ENCODE results near the gene SHTN1.

DNA sequence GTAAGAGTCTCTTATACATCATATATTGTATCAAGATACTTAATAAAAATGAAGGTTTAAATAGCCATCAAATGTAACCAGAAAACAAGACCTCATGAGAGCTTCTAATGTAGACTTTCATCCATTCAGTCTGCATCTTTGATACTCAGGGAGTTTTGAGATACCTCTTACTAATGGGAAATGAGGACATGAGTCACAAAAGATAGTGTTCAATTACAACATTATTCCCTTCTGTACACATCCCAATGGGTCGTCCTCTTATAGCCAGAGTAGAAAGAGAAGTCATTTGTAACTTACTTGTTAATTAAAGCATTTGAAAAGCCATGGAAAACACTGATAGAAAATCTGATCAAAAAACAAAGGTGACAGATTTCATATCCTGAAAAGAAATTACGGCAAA is 19.4 kb downstream of the SHTN1 start:
- TF ChIP-seq, protein P1, sequence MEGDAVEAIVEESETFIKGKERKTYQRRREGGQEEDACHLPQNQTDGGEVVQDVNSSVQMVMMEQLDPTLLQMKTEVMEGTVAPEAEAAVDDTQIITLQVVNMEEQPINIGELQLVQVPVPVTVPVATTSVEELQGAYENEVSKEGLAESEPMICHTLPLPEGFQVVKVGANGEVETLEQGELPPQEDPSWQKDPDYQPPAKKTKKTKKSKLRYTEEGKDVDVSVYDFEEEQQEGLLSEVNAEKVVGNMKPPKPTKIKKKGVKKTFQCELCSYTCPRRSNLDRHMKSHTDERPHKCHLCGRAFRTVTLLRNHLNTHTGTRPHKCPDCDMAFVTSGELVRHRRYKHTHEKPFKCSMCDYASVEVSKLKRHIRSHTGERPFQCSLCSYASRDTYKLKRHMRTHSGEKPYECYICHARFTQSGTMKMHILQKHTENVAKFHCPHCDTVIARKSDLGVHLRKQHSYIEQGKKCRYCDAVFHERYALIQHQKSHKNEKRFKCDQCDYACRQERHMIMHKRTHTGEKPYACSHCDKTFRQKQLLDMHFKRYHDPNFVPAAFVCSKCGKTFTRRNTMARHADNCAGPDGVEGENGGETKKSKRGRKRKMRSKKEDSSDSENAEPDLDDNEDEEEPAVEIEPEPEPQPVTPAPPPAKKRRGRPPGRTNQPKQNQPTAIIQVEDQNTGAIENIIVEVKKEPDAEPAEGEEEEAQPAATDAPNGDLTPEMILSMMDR (IDR thresholded peaks at IDR 0.05; ENCODE audit: low read depth, low read length, poor library complexity, severe bottlenecking) = no peak
- TF ChIP-seq EZH2phosphoT487 (IDR thresholded peaks at IDR 0.05; ENCODE audit: borderline replicate concordance, low read length) = no peak

Data from DOHH2 (cell line).